Peyer's patch (tissue), 4 donors: Measurements from ENCODE around the gene ZNF521. TPM values are rescaled to one million over a fixed set of nuclear protein-coding genes. Genes with fewer than 3 reads are reported as not detected.
"Not testable (repeated sequence)": the region's sequence is repeated elsewhere in the genome, so short reads cannot be mapped to it uniquely, and the experiment has no call there.

Experiments used
- DNase-seq, 3 donors: peaks; one replicate each; pipeline ENCODE4 v3.0.0-alpha.2; 2017 to 2019
- H3K27ac ChIP-seq, 4 donors: fragments of 200-600 bp; sonication (generic); one replicate each; pipeline ENCODE4 v1.5.1; 2016 to 2019
- H3K27me3 ChIP-seq, 2 donors: fragments of 200-600 bp; sonication (generic); one replicate each; pipeline ENCODE4 v1.5.1; 2019
- H3K36me3 ChIP-seq, 3 donors: fragments of 200-600 bp; sonication (generic); one replicate each; pipeline ENCODE4 v1.5.1; 2016 to 2019
- H3K4me1 ChIP-seq, 4 donors: fragments of 200-600 bp; sonication (generic); one replicate each; pipeline ENCODE4 v1.5.1; 2016 to 2019
- H3K4me3 ChIP-seq, 4 donors: fragments of 200-600 bp; sonication (generic); 1 replicate in 3 of 4; 2 replicates in 1 of 4; pipeline ENCODE4 v1.5.1; 2016 to 2019; ENCODE audit warnings: mild to moderate bottlenecking in 1 of 4
- H3K9me3 ChIP-seq, 4 donors: fragments of 200-600 bp; sonication (generic); one replicate each; pipeline ENCODE4 v1.5.1; 2016 to 2019; ENCODE audit warnings: mild to moderate bottlenecking in 1 of 4
- CTCF ChIP-seq, 6 experiments: fragments of 450-650 bp in 4 of 6; fragments of 200-600 bp in 2 of 6; sonication (generic) in 1 of 6; IDR thresholded peaks; one replicate each; pipeline ENCODE4 v1.5.1; 2017 to 2019; ENCODE audit warnings: antibody characterized with exemption in 6 of 6, mild to moderate bottlenecking in 3 of 6, moderate library complexity in 1 of 6
- POLR2A ChIP-seq, 2 donors: fragments of 450-650 bp; IDR thresholded peaks; one replicate each; pipeline ENCODE4 v1.5.1; 2017; ENCODE audit warnings: antibody characterized with exemption in 2 of 2, mild to moderate bottlenecking in 2 of 2, moderate library complexity in 2 of 2
- total RNA-seq, 4 donors: library from RNA; depleted of rRNA; stranded (reverse); fragments of >200 nt; gene quantifications; one replicate each; pipeline ENCODE4 v1.1.0, GENCODE V29; 2016

Gene ZNF521
- total RNA-seq, 4 donors from 2014 or later, result 4.2 to 25.6 (median 8.6) TPM

- DNase-seq, result no peak
- H3K9me3 ChIP-seq, result no peaks in the 10 kb centered on the region
- no peak overlapping the region for H3K27ac ChIP-seq
- H3K36me3 ChIP-seq, result no peaks in the 10 kb centered on the region
- TF ChIP-seq POLR2A (IDR thresholded peaks at IDR 0.05), result no peak
- no peak for TF ChIP-seq CTCF (IDR thresholded peaks at IDR 0.05)
- H3K4me3 ChIP-seq, result no peak overlapping the region
- no peaks in the 10 kb centered on the region for H3K4me1 ChIP-seq
- H3K27me3 ChIP-seq, result no peaks in the 10 kb centered on the region
Measured at GRCh38 chr18:25275412-25276001, 76.5 kb downstream of the ZNF521 start.

GRCh38 chr18:25274926-25275325 is 77.0 kb downstream of the ZNF521 start:
- DNase-seq, result no peak
- Histone ChIP-seq H3K27me3 (no peaks in the 10 kb centered on the region), H3K4me3 (no peak overlapping the region), H3K27ac (no peak overlapping the region), H3K9me3 (no peaks in the 10 kb centered on the region), H3K36me3 (no peaks in the 10 kb centered on the region), H3K4me1 (no peaks in the 10 kb centered on the region)
- TF ChIP-seq CTCF (IDR thresholded peaks at IDR 0.05) (no peak), POLR2A (IDR thresholded peaks at IDR 0.05) (no peak)

- H3K4me1 ChIP-seq, H3K27ac ChIP-seq, H3K27me3 ChIP-seq, DNase-seq, H3K9me3 ChIP-seq, H3K36me3 ChIP-seq, H3K4me3 ChIP-seq: not testable (repeated sequence)
Measured at GRCh38 chr18:25266931-25267527, 84.9 kb downstream of the ZNF521 start.

- TF ChIP-seq CTCF (IDR thresholded peaks at IDR 0.05) (no peak), POLR2A (IDR thresholded peaks at IDR 0.05) (no peak)
- no peaks in the 10 kb centered on the region for H3K27me3 ChIP-seq
- H3K4me1 ChIP-seq, result no peaks in the 10 kb centered on the region
- H3K36me3 ChIP-seq, result no peaks in the 10 kb centered on the region
- DNase-seq, result no peak
- H3K9me3 ChIP-seq, result no peaks in the 10 kb centered on the region
- no peak overlapping the region for H3K27ac ChIP-seq
- no peak overlapping the region for H3K4me3 ChIP-seq
Measured at GRCh38 chr18:25262920-25263319, 89.0 kb downstream of the ZNF521 start.

GRCh38 chr18:25261768-25262167 is 90.2 kb downstream of the ZNF521 start:
- Histone ChIP-seq H3K4me1 (no peaks in the 10 kb centered on the region), H3K27me3 (no peaks in the 10 kb centered on the region), H3K36me3 (no peaks in the 10 kb centered on the region), H3K9me3 (no peaks in the 10 kb centered on the region), H3K27ac (no peak overlapping the region), H3K4me3 (no peak overlapping the region)
- no peak for DNase-seq
- TF ChIP-seq POLR2A (IDR thresholded peaks at IDR 0.05), result no peak
- no peak for TF ChIP-seq CTCF (IDR thresholded peaks at IDR 0.05)

- no peak overlapping the region for H3K27ac ChIP-seq
- TF ChIP-seq POLR2A (IDR thresholded peaks at IDR 0.05), result no peak
- TF ChIP-seq CTCF (IDR thresholded peaks at IDR 0.05), result no peak
- H3K4me3 ChIP-seq, result no peak overlapping the region
- no peak for DNase-seq
- no peaks in the 10 kb centered on the region for H3K9me3 ChIP-seq
- H3K4me1 ChIP-seq, result no peaks in the 10 kb centered on the region
- no peaks in the 10 kb centered on the region for H3K27me3 ChIP-seq
- H3K36me3 ChIP-seq, result no peaks in the 10 kb centered on the region
Measured at GRCh38 chr18:25256439-25256838, 95.5 kb downstream of the ZNF521 start.
